NB4 (cell line): ENCODE results near the gene DGKQ.

Experiments used
- CTCF ChIP-seq: IDR thresholded peaks from one replicate; pipeline ENCODE4 v1.5.1; 2012; ENCODE audit warnings: low read depth, low read length
- MAX ChIP-seq: IDR thresholded peaks from 2 replicates; pipeline ENCODE4 v1.6.1; 2011; ENCODE audit warnings: low read depth, low read length
- POLR2A ChIP-seq: IDR thresholded peaks from 2 replicates; pipeline ENCODE4 v1.6.1; 2011; ENCODE audit warnings: mild to moderate bottlenecking; ENCODE audit not compliant: insufficient read length; ENCODE audit errors: extremely low read depth

- TF ChIP-seq CTCF (no peak), POLR2A (no peak), MAX (no peak)
Measured at GRCh38 chr4:1019729-1020470, 46.5 kb upstream of the DGKQ start.
